Astrocyte (in vitro differentiated cells and primary cell): ENCODE data around the gene DMWD. TPM values are rescaled to one million over a fixed set of nuclear protein-coding genes. Genes with fewer than 3 reads are reported as not detected.
"Not testable (repeated sequence)": the region's sequence is repeated elsewhere in the genome, so short reads cannot be mapped to it uniquely, and the experiment has no call there.

Experiments
- DNase-seq: peaks from one replicate; pipeline ENCODE4 v3.0.0-alpha.2; 2010; ENCODE audit warnings: low read depth
- FAIRE-seq: peaks from 2 replicates; lab custom pipeline; 2011; peaks lifted over from hg19 to GRCh38; lab: Jason Lieb, UNC
- H2AFZ ChIP-seq: 2 replicates; pipeline ENCODE4 v1.6.0; 2012; ENCODE audit warnings: low read depth, low read length, inconsistent platforms
- H3K27ac ChIP-seq: 2 replicates; pipeline ENCODE4 v1.5.1; 2011; ENCODE audit warnings: low read depth, low read length, inconsistent platforms
- H3K27me3 ChIP-seq: 2 replicates; pipeline ENCODE4 v1.6.0; 2011; ENCODE audit warnings: low read length, inconsistent platforms; ENCODE audit not compliant: insufficient read depth
- H3K36me3 ChIP-seq: 2 replicates; pipeline ENCODE4 v1.5.1; 2011; ENCODE audit warnings: low read length, inconsistent platforms; ENCODE audit not compliant: insufficient read depth
- H3K4me1 ChIP-seq: 2 replicates; pipeline ENCODE4 v1.5.1; 2011; ENCODE audit warnings: low read length, inconsistent platforms; ENCODE audit not compliant: insufficient read depth
- H3K4me2 ChIP-seq: 2 replicates; pipeline ENCODE4 v1.6.0; 2012; ENCODE audit warnings: low read length, inconsistent platforms
- H3K4me3 ChIP-seq: 2 replicates; pipeline ENCODE4 v1.5.1; 2011; ENCODE audit warnings: low read depth, mild to moderate bottlenecking, low read length, inconsistent platforms; ENCODE audit not compliant: insufficient read depth
- H3K79me2 ChIP-seq: 2 replicates; pipeline ENCODE4 v1.6.0; 2012; ENCODE audit warnings: mild to moderate bottlenecking, low read length, inconsistent platforms; ENCODE audit not compliant: insufficient read depth
- H3K9ac ChIP-seq: 2 replicates; pipeline ENCODE4 v1.6.0; 2012; ENCODE audit warnings: mild to moderate bottlenecking, low read length, inconsistent platforms
- H3K9me3 ChIP-seq: 2 replicates; pipeline ENCODE4 v1.5.1; 2012; ENCODE audit warnings: low read depth, mild to moderate bottlenecking, low read length, inconsistent platforms; ENCODE audit not compliant: insufficient read depth
- H4K20me1 ChIP-seq: 2 replicates; pipeline ENCODE4 v1.6.0; 2012; ENCODE audit warnings: low read length, inconsistent platforms; ENCODE audit not compliant: insufficient read depth
- H3K27ac Mint-ChIP-seq: one replicate; pipeline ENCODE4 v1.8.0; 2021; ENCODE audit warnings: mild to moderate bottlenecking, mixed read lengths; ENCODE audit not compliant: unreplicated experiment
- H3K27me3 Mint-ChIP-seq: one replicate; pipeline ENCODE4 v1.8.0; 2021; ENCODE audit warnings: low read depth, mixed read lengths; ENCODE audit not compliant: unreplicated experiment
- H3K36me3 Mint-ChIP-seq: one replicate; pipeline ENCODE4 v1.8.0; 2021; ENCODE audit warnings: low read depth, mixed read lengths; ENCODE audit not compliant: unreplicated experiment
- H3K4me1 Mint-ChIP-seq: one replicate; pipeline ENCODE4 v1.8.0; 2021; ENCODE audit warnings: low read depth, mixed read lengths; ENCODE audit not compliant: unreplicated experiment
- H3K4me3 Mint-ChIP-seq: one replicate; pipeline ENCODE4 v1.8.0; 2021; ENCODE audit warnings: mild to moderate bottlenecking, moderate library complexity, mixed read lengths; ENCODE audit not compliant: unreplicated experiment
- H3K9me3 Mint-ChIP-seq: one replicate; pipeline ENCODE4 v1.8.0; 2021; ENCODE audit warnings: mild to moderate bottlenecking, mixed read lengths; ENCODE audit not compliant: unreplicated experiment
- CTCF ChIP-seq: IDR thresholded peaks from 2 replicates; pipeline ENCODE4 v1.5.1; 2011; ENCODE audit warnings: low read depth, mild to moderate bottlenecking, inconsistent platforms, low read length, moderate library complexity; ENCODE audit not compliant: insufficient read depth
- EZH2 ChIP-seq: IDR thresholded peaks from 2 replicates; pipeline ENCODE4 v1.6.1; 2012; ENCODE audit warnings: mild to moderate bottlenecking, low read length, inconsistent platforms; ENCODE audit not compliant: insufficient read depth
- total RNA-seq: library from RNA; stranded (reverse); gene quantifications from 2 replicates; pipeline ENCODE4 v1.2.1, GENCODE V29; 2021

DMWD gene
- total RNA-seq, 1 donor from 2014 or later = 69.0 TPM

- Histone ChIP-seq H3K27me3 (no peaks in the 10 kb centered on the region), H2AFZ (no peak overlapping the region), H3K4me2 (no peak overlapping the region), H3K79me2 (no peaks in the 10 kb centered on the region), H3K4me3 (no peak overlapping the region), H4K20me1 (no peaks in the 10 kb centered on the region), H3K36me3 (no peaks in the 10 kb centered on the region), H3K9ac (no peak overlapping the region), H3K4me1 (peaks cover 10% of the 10 kb centered on the region), H3K27ac (no peak overlapping the region), H3K9me3 (no peaks in the 10 kb centered on the region)
- Mint-ChIP-seq H3K36me3 (no peaks in the 10 kb centered on the region), H3K27me3 (no peaks in the 10 kb centered on the region), H3K9me3 (peaks cover 2% of the 10 kb centered on the region), H3K4me3 (no peak overlapping the region), H3K4me1 (peaks cover 17% of the 10 kb centered on the region), H3K27ac (no peak overlapping the region)
- DNase-seq = no peak
- no peak for FAIRE-seq
- TF ChIP-seq CTCF = no peak
- no peak for TF ChIP-seq EZH2
Measured at GRCh38 chr19:45801603-45802175, 9.0 kb upstream of the DMWD start.

GRCh38 chr19:45800070-45800553 lies 7.5 kb upstream of the DMWD start:
- Histone ChIP-seq H3K27me3 (no peaks in the 10 kb centered on the region), H3K27ac (no peak overlapping the region), H3K4me2 (no peak overlapping the region), H3K4me1 (peaks cover 10% of the 10 kb centered on the region), H3K79me2 (no peaks in the 10 kb centered on the region), H4K20me1 (no peaks in the 10 kb centered on the region), H2AFZ (no peak overlapping the region), H3K9ac (no peak overlapping the region), H3K9me3 (no peaks in the 10 kb centered on the region), H3K36me3 (no peaks in the 10 kb centered on the region), H3K4me3 (no peak overlapping the region)
- TF ChIP-seq CTCF (no peak), EZH2 (no peak)
- Mint-ChIP-seq H3K9me3 (no peaks in the 10 kb centered on the region), H3K4me3 (peak overlapping the region; percentile 14), H3K4me1 (peaks cover 15% of the 10 kb centered on the region), H3K27me3 (peaks cover 2% of the 10 kb centered on the region), H3K36me3 (no peaks in the 10 kb centered on the region), H3K27ac (no peak overlapping the region)
- FAIRE-seq = no peak
- peak; percentile 50 for DNase-seq

- not testable (repeated sequence) for H3K27ac ChIP-seq, H2AFZ ChIP-seq, H3K36me3 Mint-ChIP-seq, H3K9ac ChIP-seq, H3K9me3 ChIP-seq, DNase-seq, H3K9me3 Mint-ChIP-seq, H3K27me3 ChIP-seq, H3K4me3 Mint-ChIP-seq, H3K79me2 ChIP-seq, FAIRE-seq, H3K27ac Mint-ChIP-seq, H4K20me1 ChIP-seq, H3K4me2 ChIP-seq, H3K27me3 Mint-ChIP-seq, H3K36me3 ChIP-seq, H3K4me3 ChIP-seq
- peaks cover 15% of the 10 kb centered on the region for H3K4me1 Mint-ChIP-seq
- peaks cover 10% of the 10 kb centered on the region for H3K4me1 ChIP-seq
Measured at GRCh38 chr19:45799541-45799940, 6.9 kb upstream of the DMWD start.
